HG03103 (cell line): ENCODE results near the gene KAT5.
"Not testable (repeated sequence)": the region's sequence is repeated elsewhere in the genome, so short reads cannot be mapped to it uniquely, and the experiment has no call there.

ENCODE experiments used
- ATAC-seq: cut with Tn5 transposase; IDR thresholded peaks from one replicate; pipeline ENCODE4 v1.9.1; 2021; ENCODE audit warnings: low read depth; ENCODE audit not compliant: unreplicated experiment

KAT5 gene

GRCh38 chr11:65742353-65742752, 30.3 kb downstream of the KAT5 start:
- ATAC-seq = no peak

DNA sequence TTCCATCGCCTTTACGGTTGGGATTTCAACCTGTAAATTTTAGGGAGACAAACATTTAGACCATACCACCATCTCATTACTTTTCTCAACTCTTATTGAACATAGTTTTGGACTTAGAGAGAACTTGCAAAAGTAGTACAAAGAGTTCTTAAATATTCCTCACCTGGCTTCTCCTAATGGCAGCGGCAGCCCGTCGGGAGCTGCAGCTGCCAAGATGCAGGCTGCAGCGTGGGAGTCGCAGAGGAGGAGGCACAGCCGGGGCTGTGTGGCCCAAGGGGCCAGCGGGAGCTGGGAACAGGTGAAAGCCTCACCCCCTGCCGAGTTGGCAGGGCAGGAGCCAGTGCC, 31.6 kb downstream of the KAT5 start:
- no peak for ATAC-seq

DNA sequence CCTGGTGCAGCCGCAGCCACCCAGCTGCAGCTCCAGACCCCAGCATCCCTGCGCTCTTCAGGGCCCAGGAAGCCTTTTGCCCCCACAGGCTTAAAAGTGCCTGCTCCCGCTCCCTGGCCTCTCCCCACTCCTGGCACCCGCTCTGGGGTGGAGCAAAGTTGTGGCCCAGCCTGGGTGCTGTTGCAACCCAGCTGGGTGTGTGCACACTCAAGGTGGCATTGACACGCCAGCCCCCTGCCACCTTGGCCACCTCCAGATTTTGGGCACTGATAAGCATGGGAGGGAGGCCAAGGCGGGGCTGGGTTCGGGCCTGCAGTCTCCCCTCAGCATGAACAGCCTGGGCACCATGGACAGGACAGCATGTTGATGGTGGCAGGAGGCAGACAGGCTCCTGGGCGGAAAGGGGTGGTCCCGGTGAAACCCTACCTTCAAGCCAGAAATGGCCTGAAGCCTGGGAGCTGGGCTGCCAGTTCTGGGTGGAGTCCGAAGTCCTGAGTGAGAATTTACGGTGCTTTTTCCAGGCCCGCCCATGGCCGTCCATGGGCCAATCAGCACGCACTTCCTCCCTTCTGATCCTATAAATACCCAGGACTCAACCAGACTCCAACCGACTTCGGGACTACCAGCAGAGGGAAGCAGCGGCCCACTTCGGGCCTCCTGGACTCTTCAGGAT, 32.1 kb downstream of the KAT5 start:
- ATAC-seq = no peak

- no peak for ATAC-seq
Measured at GRCh38 chr11:65744699-65745042, 32.6 kb downstream of the KAT5 start.

- no peak for ATAC-seq
Measured at GRCh38 chr11:65745049-65745448, 33.0 kb downstream of the KAT5 start.

DNA sequence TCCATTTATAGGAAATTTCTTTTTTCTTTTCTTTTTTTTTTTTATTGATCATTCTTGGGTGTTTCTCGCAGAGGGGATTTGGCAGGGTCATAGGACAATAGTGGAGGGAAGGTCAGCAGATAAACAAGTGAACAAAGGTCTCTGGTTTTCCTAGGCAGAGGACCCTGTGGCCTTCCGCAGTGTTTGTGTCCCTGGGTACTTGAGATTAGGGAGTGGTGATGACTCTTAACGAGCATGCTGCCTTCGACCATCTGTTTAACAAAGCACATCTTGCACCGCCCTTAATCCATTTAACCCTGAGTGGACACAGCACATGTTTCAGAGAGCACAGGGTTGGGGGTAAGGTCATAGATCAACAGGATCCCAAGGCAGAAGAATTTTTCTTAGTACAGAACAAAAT, 50.1 kb downstream of the KAT5 start:
- ATAC-seq = not testable (repeated sequence)

DNA sequence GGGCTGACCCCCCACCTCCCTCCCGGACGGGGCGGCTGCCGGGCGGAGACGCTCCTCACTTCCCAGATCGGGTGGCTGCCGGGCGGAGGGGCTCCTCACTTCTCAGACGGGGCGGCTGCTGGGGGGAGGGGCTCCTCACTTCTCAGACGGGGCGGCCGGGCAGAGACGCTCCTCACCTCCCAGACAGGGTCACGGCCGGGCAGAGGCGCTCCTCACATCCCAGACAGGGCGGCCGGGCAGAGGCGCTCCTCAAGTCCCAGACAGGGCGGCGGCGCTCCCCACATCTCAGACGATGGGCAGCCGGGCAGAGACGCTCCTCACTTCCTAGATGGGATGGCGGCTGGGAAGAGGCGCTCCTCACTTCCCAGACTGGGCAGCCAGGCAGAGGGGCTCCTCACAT, 50.8 kb downstream of the KAT5 start:
- ATAC-seq = not testable (repeated sequence)

- no peak for ATAC-seq
Measured at GRCh38 chr11:65764434-65764833, 52.4 kb downstream of the KAT5 start.

GRCh38 chr11:65766535-65766934, 54.5 kb downstream of the KAT5 start:
- ATAC-seq = no peak

DNA sequence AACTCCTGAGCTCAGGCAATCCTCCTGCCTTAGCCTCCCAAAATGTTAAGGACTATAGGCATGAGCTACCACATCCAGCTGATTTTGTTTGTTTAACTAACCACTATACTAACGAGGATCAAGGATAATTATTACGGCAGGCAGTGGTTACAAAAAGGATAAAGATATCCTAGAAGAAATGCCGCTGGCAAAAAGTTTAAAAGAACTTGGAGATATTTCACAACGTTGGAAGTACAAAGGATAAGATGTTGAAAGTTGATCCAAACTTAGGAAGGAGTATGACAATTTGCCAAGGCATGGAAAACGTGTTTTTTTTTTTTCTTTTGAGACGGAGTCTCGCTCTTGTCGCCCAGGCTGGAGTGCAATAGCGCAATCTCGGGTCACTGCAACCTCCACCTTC, 55.4 kb downstream of the KAT5 start:
- ATAC-seq = no peak

DNA sequence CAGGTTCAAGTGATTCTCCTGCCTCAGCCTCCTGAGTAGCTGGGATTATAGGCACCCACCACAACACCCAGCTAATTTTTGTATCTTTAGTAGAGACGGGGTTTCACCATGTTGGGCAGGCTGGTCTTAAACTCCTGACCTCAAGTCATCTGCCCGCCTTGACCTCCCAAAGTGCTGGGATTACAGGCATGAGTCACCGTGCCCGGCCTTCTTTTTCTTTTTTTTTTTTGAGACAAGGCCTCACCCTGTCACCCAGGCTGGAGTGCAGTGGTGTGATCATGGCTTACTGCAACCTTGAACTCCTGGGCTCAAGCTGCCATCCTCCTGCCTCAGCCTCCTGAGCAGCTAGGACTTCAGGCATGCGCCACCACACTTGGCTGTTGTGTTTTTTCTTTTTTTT, 55.8 kb downstream of the KAT5 start:
- not testable (repeated sequence) for ATAC-seq
